Upper lobe of left lung (tissue), 4 donors: ENCODE results near the gene ITGB1BP2.

Experiments used
- POLR2A ChIP-seq, 4 donors: fragments of 450-650 bp; IDR thresholded peaks; one replicate each; pipeline ENCODE4 v1.5.1; 2016 to 2017; ENCODE audit warnings: antibody characterized with exemption in 4 of 4, mild to moderate bottlenecking in 2 of 4
- POLR2AphosphoS5 ChIP-seq, 2 donors: sonication (generic); formaldehyde crosslinking; IDR thresholded peaks; one replicate each; pipeline ENCODE4 v1.5.1; 2017; ENCODE audit warnings: antibody characterized with exemption in 2 of 2

DNA sequence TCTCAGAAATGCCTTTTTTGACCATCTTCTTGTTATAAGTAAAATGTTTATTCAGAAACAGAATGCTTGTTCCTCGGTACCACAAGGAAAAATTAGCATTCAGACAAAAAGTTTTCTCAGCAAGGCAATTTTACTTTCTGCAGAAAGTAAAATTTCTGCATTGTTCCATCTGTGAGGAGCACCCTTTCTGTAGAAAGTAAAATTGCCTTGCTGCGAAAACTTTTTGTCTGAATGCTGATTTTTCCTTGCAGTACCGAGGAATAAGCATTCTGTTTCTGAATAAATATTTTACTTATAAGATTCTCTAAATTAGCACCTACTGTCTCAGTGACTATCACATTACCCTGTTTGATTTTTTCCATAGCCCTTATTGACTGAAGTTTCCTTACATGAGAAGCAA lies 24.8 kb downstream of the ITGB1BP2 start:
- TF ChIP-seq POLR2AphosphoS5 (IDR thresholded peaks at IDR 0.05): no peak
- no peak for TF ChIP-seq POLR2A (IDR thresholded peaks at IDR 0.05)
